Retinal pigment epithelial cell (primary cell): Measurements from ENCODE around the gene SCGN.

Experiments used
- DNase-seq: peaks from one replicate; pipeline ENCODE4 v3.0.0-alpha.2; 2010; ENCODE audit warnings: low read depth
- H3K4me3 ChIP-seq: 2 replicates; pipeline ENCODE4 v1.5.1; 2011; ENCODE audit warnings: mild to moderate bottlenecking, low read length, control low read depth, moderate library complexity
- TF ChIP-seq, protein P1 (sequence below): conservative IDR thresholded peaks from 2 replicates; pipeline ENCODE4 v1.5.1; 2011; ENCODE audit warnings: low read depth, low read length, control low read depth, inconsistent platforms

SCGN gene

DNA sequence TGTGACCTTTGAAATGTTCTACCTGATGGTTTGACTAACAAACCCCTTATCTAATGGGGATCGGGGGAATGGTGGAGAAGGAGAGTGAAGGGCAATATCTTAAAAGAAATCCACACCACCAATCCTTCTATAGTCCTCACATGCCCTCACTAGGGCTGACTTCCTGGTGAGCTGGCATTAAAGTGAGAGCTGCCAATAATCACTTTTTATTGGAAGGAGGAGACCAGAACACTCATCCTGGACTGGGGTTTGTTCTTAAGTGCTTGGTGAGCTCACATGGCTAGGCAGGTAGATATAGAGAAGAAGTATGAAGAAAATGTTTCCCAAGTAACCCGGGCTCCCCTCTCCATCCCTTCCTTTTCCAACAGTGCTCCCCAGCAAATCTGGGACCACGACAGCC is 49.8 kb downstream of the SCGN start:
- TF ChIP-seq, protein P1, sequence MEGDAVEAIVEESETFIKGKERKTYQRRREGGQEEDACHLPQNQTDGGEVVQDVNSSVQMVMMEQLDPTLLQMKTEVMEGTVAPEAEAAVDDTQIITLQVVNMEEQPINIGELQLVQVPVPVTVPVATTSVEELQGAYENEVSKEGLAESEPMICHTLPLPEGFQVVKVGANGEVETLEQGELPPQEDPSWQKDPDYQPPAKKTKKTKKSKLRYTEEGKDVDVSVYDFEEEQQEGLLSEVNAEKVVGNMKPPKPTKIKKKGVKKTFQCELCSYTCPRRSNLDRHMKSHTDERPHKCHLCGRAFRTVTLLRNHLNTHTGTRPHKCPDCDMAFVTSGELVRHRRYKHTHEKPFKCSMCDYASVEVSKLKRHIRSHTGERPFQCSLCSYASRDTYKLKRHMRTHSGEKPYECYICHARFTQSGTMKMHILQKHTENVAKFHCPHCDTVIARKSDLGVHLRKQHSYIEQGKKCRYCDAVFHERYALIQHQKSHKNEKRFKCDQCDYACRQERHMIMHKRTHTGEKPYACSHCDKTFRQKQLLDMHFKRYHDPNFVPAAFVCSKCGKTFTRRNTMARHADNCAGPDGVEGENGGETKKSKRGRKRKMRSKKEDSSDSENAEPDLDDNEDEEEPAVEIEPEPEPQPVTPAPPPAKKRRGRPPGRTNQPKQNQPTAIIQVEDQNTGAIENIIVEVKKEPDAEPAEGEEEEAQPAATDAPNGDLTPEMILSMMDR, result no peak
- no peak overlapping the region for H3K4me3 ChIP-seq
- DNase-seq, result no peak

DNA sequence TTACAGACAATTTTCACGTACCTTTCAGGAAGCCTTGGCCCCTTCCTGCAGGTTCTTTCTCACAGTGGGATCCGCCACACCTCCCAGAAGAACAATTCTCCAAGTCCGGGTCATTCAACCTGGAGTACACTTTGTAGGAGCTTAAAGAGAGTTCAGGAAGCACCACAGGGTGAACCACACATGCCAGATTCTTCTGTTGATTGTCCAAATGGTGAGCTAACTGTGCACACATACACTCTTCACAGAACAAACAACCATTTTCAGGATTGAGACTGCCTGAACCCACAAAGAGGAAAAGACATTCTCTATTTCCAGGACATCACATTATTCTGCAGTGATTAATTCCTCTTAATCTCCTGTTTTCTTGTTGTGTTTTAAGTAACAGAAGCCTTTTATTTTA is 51.0 kb downstream of the SCGN start:
- DNase-seq, result no peak
- no peak overlapping the region for H3K4me3 ChIP-seq
- TF ChIP-seq, protein P1, result no peak

DNA sequence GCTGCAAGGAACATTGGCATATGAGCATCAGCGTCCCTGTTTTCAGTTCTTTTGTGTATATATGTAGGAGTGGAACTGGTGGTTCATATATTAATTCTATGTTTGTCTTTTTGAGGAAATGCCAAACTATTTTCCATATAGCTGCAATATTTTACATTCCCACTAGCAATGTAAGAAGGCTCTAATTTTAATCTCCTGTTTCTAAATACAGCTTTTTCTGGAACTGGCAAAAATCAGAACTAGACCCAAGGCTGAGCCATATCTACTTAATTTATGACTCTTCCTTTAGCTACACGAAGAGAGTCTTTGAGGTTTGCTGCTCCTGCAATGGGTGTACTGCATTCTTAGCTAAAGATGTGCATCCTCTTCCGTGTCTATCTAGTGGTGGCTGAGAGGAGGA is 52.0 kb downstream of the SCGN start:
- TF ChIP-seq, protein P1, result no peak
- H3K4me3 ChIP-seq, result no peak overlapping the region
- DNase-seq, result no peak

DNA sequence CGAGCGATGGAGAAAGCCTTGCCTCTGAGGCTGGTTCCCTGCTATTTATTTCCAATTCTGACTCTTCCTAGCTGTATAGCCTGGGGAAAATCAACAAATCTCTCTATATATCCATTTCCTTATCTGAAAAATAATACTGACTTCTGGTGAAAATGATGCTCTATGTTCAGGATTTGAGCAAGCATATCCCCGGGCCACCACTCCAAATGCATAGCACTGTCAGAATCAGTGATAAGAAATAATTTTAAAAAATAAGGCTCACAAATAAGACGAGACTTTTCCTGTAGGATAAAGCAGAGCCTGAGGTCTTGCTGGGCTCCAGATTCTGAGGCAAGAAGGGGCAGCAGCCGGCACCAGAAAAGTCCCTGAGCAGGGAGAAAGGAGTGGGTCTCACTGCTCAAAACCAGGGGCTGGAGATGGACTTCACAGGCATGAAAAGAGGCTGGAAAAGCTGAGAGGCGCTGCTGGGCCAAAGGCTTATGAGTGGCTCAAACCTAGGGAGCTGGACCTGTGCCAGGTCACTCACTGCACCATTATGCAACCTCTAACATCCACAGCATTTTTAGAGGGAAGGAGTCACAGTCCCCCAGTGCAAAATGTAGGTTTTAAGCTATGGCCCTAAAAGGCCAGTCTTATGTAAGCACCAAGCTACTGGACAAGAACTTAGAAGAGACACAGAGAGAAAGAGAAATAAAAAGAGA is 54.4 kb downstream of the SCGN start:
- no peak overlapping the region for H3K4me3 ChIP-seq
- DNase-seq, result peak; percentile 23
- TF ChIP-seq, protein P1, result no peak

DNA sequence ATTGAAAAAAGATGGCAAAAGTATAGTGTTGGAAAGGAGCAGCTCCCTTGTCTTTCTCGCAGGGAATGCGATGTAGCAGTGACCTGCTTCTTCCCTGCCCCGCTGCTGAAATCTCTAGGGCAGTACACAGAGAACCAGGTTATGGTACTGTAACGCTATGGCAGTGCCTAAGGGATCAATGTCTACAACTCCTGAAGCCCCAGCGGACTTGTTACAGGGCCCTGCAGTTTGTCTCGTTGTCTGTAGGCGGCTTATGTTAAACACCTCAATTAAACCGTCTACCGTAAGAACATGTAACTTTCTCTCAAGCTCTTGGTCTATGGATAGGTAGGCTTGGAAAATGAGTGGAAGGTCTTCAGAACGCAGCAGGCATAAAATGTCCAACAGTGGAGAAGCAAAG is 57.7 kb downstream of the SCGN start:
- no peak for DNase-seq
- H3K4me3 ChIP-seq, result no peak overlapping the region
- TF ChIP-seq, protein P1, result no peak

DNA sequence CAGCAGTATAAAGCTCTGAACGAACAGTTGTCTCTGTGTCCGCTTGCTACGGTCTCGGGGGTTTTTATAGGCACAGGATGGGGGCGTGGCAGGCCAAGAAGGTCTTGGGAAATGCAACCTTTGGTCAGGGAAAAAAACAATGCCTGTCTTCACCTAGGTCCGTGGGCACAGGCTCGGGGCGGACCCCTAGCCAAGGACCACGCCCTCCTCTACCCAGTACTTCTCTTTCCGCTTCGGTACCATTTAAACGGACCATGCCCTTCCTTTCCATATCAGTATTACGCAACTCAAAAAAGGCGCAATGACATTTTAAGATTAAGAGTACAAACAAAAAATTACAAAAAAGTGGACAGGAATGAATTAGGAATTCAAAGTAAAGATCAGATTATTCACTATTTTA is 58.3 kb downstream of the SCGN start:
- no peak for DNase-seq
- H3K4me3 ChIP-seq, result no peak overlapping the region
- TF ChIP-seq, protein P1, result no peak

DNA sequence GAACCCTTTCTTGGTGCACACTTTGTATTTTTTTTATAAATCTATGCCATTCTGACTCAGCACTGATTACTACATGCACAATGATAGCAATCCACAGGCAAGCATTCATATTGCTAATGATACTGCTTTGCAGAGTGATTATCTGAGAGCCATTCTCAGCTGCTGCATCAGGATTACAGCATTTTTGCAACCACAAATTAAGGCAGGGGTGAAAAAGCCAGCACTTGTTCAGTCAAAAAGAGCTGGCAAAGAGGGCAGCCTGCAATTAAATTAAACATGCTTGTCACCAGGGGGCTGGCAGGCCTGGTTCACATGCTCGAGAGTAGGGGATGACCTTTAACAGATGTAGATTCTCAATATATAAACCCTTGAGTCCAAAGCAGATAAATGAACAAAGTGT is 61.8 kb downstream of the SCGN start:
- TF ChIP-seq, protein P1, result peak; percentile 13
- no peak overlapping the region for H3K4me3 ChIP-seq
- DNase-seq, result peak; percentile 73
